ENCODE measurements around the gene MPZL2. TPM values are rescaled to one million over a fixed set of nuclear protein-coding genes. Genes with fewer than 3 reads are reported as not detected.
A peak's percentile ranks its signal among the peaks of the same experiment; 100 is the strongest.

Gene MPZL2
- total RNA-seq, 1 experiment from 2014 or later = 69.9 TPM

DNA sequence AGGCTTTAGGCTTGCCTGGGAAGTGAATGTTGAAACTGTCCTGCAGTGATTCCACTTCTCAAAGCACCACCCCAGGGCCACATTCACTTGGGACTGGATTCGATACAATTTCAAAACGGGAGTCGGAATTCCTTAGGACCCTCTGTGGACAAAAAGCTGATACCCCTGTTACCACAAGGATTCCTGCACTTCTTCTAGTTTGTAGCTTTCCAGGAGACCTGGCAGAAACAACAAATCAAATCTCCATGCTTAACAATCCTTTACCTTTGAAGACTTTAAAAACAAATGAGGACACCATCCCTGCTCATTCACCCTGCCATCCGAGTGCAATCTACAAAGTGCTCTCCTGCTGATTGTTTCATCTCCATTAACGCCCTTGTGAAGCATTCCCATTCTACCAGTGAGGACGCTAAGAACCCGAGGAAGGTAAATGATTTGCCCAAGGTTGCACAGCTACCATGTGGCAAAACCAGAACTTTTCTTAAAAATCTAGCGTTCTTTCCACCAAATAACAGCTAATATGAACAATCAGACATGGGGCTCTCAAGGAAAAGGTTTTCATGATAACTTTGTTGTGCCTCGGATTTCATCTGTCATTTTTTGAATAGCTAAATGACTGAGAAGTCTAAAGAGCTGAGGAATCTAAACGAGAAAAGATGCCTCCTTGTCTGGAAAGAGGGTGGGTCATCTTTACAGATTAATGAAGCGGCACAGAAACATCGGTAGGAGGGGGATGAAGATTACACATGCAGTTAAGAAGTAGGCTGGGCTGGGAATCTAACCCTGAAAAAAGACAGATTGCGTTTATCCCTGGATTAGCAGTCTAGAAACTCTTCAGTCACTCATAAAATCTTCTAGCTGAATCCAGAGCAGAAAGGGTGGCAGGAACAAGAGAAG, 720 bp upstream of the MPZL2 start:
- H3K9me3 Mint-ChIP-seq (ENCODE audit: unreplicated experiment) = no peaks in the 10 kb centered on the region
- H3K36me3 ChIP-seq (ENCODE audit: control insufficient read depth, insufficient read depth, low read length) = peaks cover 16% of the 10 kb centered on the region
- no peak for DNase-seq
- no peaks in the 10 kb centered on the region for H3K27me3 ChIP-seq (replicated peaks; ENCODE audit: control insufficient read depth, insufficient read depth, low read length)
- CTCF ChIA-PET = interaction anchor here (0.6 to 3.0 kb wide), 15 partner anchors 10 to 112 kb away, joined by 3 to 34 read pairs (median 6); partner anchors contain the start of genes MPZL3 and UBE4A
- POLR2A ChIA-PET = interaction anchor here (0.5 to 2.4 kb wide), 10 partner anchors 9 to 141 kb away, joined by 3 to 24 read pairs (median 4); partner anchors contain the start of gene MPZL3
- H3K27me3 Mint-ChIP-seq (ENCODE audit: insufficient read depth, unreplicated experiment) = no peaks in the 10 kb centered on the region
- peaks cover 15% of the 10 kb centered on the region for H3K4me1 Mint-ChIP-seq (ENCODE audit: low read depth, unreplicated experiment)
- BruUV-seq (replicated peaks) = TSS peak; percentile 59
- H3K27ac Mint-ChIP-seq (ENCODE audit: unreplicated experiment) = peak overlapping the region; percentile 96
- H3K4me1 ChIP-seq = peaks cover 23% of the 10 kb centered on the region; the same call in 1 of the 2 replicates
- TF ChIP-seq, protein P1, sequence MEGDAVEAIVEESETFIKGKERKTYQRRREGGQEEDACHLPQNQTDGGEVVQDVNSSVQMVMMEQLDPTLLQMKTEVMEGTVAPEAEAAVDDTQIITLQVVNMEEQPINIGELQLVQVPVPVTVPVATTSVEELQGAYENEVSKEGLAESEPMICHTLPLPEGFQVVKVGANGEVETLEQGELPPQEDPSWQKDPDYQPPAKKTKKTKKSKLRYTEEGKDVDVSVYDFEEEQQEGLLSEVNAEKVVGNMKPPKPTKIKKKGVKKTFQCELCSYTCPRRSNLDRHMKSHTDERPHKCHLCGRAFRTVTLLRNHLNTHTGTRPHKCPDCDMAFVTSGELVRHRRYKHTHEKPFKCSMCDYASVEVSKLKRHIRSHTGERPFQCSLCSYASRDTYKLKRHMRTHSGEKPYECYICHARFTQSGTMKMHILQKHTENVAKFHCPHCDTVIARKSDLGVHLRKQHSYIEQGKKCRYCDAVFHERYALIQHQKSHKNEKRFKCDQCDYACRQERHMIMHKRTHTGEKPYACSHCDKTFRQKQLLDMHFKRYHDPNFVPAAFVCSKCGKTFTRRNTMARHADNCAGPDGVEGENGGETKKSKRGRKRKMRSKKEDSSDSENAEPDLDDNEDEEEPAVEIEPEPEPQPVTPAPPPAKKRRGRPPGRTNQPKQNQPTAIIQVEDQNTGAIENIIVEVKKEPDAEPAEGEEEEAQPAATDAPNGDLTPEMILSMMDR (IDR thresholded peaks at IDR 0.05; ENCODE audit: insufficient read depth in 1 of 2, low read depth in 1 of 2, low read length in 1 of 2, severe bottlenecking in 1 of 2, unreplicated experiment in 1 of 2) = no peak
- intact Hi-C loops (cut with micrococcal nuclease; ENCODE audit: unreplicated experiment) = loop anchor here (1.0 to 2.0 kb wide), 7 partner anchors 13 to 86 kb away; partner anchors contain the start of gene MPZL3
- no peaks in the 10 kb centered on the region for H3K9me3 ChIP-seq
- H3K36me3 Mint-ChIP-seq (ENCODE audit: insufficient read depth, unreplicated experiment) = peaks cover 27% of the 10 kb centered on the region
- peak overlapping the region; percentile 91 for H3K4me3 Mint-ChIP-seq (ENCODE audit: unreplicated experiment)
- peak overlapping the region; percentile 83 for H3K4me3 ChIP-seq (ENCODE audit: low read depth, low read length)

DNA sequence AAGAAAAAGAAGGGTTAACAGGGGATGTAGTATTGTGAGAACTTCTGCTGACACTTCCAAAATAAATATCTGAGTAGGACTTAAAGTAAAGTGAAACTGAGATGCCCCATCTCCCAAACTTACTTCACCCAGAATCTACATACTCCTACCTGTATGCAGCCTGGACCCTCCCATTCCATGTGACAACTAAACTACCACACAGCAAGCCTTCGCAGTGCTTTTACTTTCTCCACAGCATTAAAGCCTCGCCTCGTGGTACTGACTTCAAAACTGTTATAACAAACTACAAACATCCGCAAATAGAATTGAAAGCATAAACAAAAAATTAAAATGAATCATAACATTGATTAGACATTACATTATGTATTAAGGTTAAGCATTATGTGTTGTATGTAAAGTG, 985 bp downstream of the MPZL2 start:
- TF ChIP-seq, protein P1 (IDR thresholded peaks at IDR 0.05; ENCODE audit: insufficient read depth in 1 of 2, low read depth in 1 of 2, low read length in 1 of 2, severe bottlenecking in 1 of 2, unreplicated experiment in 1 of 2) = no peak
- Mint-ChIP-seq H3K4me3 (ENCODE audit: unreplicated experiment) (peak overlapping the region; percentile 91), H3K4me1 (ENCODE audit: low read depth, unreplicated experiment) (peaks cover 15% of the 10 kb centered on the region), H3K27me3 (ENCODE audit: insufficient read depth, unreplicated experiment) (no peaks in the 10 kb centered on the region), H3K36me3 (ENCODE audit: insufficient read depth, unreplicated experiment) (peaks cover 44% of the 10 kb centered on the region), H3K9me3 (ENCODE audit: unreplicated experiment) (no peaks in the 10 kb centered on the region), H3K27ac (ENCODE audit: unreplicated experiment) (peak overlapping the region; percentile 96)
- Histone ChIP-seq H3K4me1 (peaks cover 23% of the 10 kb centered on the region; the same call in 1 of the 2 replicates), H3K9me3 (no peaks in the 10 kb centered on the region), H3K27me3 (replicated peaks; ENCODE audit: control insufficient read depth, insufficient read depth, low read length) (no peaks in the 10 kb centered on the region), H3K4me3 (ENCODE audit: low read depth, low read length) (peak overlapping the region; percentile 83), H3K36me3 (ENCODE audit: control insufficient read depth, insufficient read depth, low read length) (peaks cover 27% of the 10 kb centered on the region)
- BruUV-seq (replicated peaks) = no TSS peak
- ChIA-PET POLR2A (interaction anchor here (2.4 kb wide), 1 partner anchor 11 kb away, joined by 24 read pairs; the partner anchor contains the start of gene MPZL3), CTCF (interaction anchor here (1.3 to 3.0 kb wide), 5 partner anchors 11 to 65 kb away, joined by 4 to 34 read pairs (median 9); partner anchors contain the start of gene MPZL3)
- intact Hi-C loops (cut with micrococcal nuclease; ENCODE audit: unreplicated experiment) = no loop called here
- DNase-seq = no peak

DNA sequence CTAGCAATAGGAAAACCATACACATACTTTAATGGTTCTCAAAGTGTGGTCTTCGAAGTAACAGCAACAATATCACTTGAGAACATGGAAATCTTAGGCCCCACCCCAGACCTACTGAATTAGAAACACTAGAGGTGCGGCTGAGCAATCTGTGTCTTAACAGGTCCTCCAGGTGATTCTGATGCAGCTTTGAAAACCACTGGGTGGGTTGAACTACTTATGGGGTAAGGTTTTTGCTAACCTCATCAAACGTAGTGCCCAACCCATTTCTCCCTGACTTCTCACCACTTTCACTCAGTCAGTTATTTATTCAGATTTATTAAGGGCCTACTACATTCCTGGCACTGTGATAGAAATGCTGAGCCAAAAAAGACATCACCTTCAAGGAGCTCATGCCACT, 3.7 kb downstream of the MPZL2 start:
- Histone ChIP-seq H3K36me3 (ENCODE audit: control insufficient read depth, insufficient read depth, low read length) (peaks cover 31% of the 10 kb centered on the region), H3K4me1 (peaks cover 15% of the 10 kb centered on the region; the same call in 1 of the 2 replicates), H3K27me3 (replicated peaks; ENCODE audit: control insufficient read depth, insufficient read depth, low read length) (no peaks in the 10 kb centered on the region), H3K4me3 (ENCODE audit: low read depth, low read length) (no peak overlapping the region), H3K9me3 (no peaks in the 10 kb centered on the region)
- Mint-ChIP-seq H3K36me3 (ENCODE audit: insufficient read depth, unreplicated experiment) (peaks cover 62% of the 10 kb centered on the region), H3K4me1 (ENCODE audit: low read depth, unreplicated experiment) (peaks cover 5% of the 10 kb centered on the region), H3K4me3 (ENCODE audit: unreplicated experiment) (no peak overlapping the region), H3K27ac (ENCODE audit: unreplicated experiment) (no peak overlapping the region), H3K9me3 (ENCODE audit: unreplicated experiment) (no peaks in the 10 kb centered on the region), H3K27me3 (ENCODE audit: insufficient read depth, unreplicated experiment) (no peaks in the 10 kb centered on the region)
- ChIA-PET POLR2A (no interaction called here), CTCF (interaction anchor here (0.6 to 1.2 kb wide), 3 partner anchors 30 to 62 kb away, joined by 3 read pairs; no protein-coding TSS in a partner anchor)
- BruUV-seq (replicated peaks) = no TSS peak
- intact Hi-C loops (cut with micrococcal nuclease; ENCODE audit: unreplicated experiment) = no loop called here
- TF ChIP-seq, protein P1 (IDR thresholded peaks at IDR 0.05; ENCODE audit: insufficient read depth in 1 of 2, low read depth in 1 of 2, low read length in 1 of 2, severe bottlenecking in 1 of 2, unreplicated experiment in 1 of 2) = no peak
- no peak for DNase-seq
